Measurements from ENCODE around the gene P2RX7.
"Not testable (repeated sequence)": the region's sequence is repeated elsewhere in the genome, so short reads cannot be mapped to it uniquely, and the experiment has no call there.

The P2RX7 gene

DNA sequence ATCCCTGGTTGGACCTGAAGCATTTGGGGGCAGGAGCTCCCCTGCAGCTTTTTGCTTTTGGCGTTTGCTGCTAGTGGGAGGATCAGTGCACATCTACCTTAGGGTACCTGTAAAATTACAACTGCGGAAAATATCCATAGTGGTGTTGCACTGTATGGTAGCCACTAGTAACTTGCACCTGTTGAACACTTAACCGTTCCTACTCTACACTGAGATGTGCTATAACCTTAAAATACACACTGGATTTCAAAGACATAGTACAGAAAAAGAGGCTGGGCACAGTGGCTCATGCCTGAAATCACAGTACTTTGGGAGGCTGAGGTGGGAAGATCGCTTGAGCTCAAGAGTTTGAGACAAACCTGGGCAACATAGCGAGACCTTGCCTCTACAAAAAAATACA, 80.2 kb downstream of the P2RX7 start:
- DNase-seq, result no peak

DNA sequence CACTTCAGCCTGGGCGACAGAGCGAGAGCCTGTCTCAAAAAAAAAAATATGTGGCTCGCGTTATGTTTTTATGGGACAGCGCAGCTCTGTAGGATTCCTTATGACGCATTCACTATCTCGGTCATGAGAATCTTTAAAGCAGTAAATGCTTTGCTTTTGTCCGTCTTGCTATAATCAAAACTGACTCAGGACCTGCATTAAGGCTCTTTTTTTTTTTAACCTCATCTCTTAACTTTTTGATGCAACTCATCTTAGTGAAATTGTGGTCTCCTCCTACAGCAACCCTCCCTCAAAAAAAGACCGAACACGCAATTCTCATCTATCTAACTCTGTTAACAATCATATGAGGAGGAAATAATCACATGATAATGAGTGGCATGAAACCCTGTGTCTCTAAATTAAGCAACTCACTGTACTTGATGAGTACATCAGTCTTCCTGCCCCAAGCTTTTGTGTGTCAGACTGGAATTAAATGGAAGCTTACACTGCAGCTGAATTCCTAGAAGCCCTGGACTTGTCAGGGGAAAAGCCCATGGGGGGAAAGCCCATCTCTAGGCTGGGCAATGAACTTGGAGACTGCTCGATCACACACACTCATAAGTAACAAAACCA, 81.6 kb downstream of the P2RX7 start:
- DNase-seq, result no peak

DNA sequence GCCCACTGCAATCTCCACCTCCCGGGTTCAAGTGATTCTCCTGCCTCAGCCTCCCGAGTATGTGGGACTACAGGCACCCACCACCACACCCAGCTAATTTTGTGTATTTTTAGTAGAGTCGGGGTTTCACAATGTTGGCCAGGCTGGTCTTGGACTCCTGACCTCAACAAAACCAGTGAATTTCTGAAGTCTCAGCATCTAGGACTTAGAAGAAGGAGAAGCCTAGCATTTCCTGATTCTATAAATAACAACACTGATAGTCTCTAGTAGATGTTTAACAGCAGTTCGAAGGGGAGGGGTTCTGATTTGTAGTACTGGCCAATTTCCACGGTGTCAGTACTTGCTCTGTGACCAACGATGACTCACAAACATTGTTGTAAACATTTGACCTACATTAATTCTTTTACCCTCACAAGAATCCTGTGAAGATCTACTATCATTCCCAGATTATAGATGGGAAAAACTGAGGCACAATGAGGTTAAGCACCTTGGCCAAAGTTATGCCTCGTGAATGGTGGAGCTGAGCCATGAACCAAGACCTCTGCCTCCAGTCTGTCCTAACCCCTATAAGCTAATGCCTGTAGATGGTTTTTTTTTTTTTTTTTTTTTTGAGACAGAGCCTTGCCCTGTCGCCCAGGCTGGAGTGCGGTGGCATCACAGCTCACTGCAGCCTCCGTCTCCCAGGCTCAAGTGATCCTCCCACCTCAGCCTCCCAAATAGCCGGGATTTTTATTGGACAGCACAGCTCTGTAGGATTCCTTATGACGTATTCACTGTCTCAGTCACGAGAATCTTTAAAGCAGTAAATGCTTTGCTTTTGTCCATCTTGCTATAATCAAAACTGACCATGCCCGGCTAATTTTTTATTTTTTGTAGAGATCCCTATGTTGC, 82.4 kb downstream of the P2RX7 start:
- DNase-seq, result no peak

DNA sequence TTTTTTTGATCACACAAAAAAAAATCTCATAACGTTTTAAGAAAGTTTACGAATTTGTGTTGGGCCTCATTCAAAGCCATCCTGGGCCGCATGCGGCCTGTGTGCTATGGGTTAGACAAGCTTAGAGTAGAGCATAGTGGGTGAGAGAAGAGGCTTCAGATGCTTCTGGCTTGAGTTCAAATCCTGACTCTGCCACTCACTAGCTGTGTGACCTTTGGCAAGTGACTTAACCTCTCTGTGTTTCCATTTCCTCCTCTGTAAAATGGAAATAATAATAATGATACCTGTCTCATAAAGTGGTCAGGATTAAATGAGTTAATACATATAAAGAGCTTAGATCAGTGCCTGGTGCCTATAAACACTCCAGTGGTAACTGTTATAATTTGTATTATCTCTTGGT, 83.4 kb downstream of the P2RX7 start:
- no peak for DNase-seq

DNA sequence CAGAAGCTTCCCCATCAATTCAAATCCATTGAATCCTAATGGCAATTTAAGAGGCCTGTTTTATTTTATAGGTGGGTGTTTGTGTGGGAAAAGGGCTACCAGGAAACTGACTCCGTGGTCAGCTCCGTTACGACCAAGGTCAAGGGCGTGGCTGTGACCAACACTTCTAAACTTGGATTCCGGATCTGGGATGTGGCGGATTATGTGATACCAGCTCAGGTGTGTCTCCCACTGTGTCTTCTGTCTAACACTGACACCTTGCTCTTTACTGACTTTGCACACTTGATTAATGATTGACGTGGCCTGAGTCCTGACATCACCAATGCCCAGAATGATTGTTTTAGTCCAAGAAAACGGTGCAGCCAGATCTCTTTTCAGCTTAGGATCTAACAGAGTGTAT, 84.4 kb downstream of the P2RX7 start:
- DNase-seq, result no peak

DNA sequence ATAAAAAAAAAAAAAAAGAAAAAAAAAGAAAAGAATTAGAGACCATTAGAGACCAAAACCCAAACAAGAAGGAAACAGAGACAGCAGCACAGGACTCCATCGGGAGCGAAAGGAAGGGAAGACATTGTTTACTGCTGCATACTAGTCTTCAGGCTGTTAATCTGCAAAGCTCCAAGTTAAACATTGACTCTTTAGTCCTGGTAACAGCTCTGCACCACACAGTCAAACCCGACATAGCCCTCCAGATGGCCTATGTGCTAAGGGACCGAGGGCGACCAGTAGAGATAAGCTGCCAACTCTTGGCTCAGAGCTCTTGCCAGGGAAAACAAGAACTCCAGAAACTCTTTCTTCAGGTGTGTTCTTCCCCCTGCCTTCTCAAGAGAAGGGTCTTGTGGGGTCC, 85.1 kb downstream of the P2RX7 start:
- DNase-seq, result no peak

DNA sequence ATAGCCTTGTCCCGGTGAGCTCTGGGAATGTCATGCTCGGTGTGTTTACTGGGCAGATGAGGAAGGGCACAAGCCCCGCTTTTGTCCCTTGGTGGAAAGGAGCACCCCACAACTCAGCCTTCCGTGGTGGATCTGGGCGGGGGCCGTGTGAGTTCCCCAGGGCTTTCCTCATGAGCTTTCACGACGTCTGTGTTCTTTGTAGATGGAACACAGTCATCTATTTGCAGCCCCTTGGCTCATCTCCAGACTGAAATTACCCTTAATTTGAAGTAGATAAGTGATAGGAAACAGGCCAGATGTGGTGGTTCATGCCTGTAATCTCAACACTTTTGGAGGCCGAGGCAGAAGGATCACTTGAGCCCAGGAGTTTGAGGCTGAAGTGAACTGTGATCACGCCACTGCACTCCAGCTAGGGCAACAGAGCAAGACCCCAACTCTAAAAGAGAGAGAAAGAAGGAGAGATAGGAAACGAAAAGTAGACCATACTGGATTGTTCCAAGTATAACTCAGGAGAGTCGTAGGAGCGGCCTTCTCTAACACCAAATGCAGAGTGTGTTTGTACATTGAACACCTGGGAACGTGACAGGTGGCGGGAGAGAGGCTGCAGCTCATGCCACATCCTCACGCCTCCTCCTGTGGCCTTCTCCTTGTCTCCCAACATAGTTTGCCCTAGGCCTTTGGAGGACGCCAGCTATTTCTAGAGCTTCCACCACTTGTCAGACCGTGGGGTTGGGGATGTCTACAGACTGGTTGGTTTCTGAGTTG, 86.1 kb downstream of the P2RX7 start:
- peak in 1 of 2 experiments; percentile 28 for DNase-seq

DNA sequence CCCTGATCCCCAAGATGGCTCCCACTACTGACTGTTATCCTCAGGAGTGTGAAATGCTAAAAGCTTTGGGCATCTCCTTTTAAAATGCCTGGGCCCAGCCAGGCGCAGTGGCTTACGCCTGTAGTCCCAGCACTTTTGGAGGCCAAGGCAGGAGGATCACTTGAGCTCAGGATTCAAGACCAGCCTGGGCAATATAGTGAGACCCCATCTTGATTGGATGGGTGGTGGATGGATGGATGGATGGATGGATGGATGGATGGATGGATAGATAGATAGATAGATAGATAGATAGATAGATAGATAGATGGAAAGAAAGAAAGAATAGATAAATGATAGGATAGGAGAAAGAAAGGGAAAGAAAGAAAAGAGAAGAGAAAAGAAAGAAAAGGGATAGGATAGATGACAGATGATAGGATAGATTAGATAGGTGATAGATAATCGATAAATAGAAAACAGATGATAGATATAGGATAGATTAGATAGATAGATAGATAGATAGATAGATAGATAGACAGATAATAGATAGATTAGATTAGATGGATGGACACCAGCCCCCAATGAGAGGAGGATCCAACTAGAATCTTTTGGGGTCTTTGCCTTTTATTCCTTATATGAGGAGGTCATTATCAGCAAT, 86.8 kb downstream of the P2RX7 start:
- DNase-seq, result no peak

DNA sequence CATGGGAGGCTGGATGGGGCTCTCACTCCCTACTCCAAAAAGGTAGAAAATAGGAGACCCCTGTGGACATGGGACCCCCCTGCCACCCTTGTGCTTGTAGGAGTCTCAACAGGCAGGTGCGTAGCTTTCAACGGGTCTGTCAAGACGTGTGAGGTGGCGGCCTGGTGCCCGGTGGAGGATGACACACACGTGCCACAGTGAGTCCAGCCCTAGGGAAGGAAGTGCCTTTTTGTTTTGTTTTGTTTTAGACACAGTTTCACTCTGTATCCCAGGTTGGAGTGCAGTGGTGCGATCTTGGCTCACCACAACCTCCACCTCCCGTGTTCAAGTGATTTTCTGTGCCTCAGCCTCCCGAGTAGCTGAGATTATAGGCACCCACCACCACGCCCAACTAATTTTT, 90.2 kb downstream of the P2RX7 start:
- no peak for DNase-seq

DNA sequence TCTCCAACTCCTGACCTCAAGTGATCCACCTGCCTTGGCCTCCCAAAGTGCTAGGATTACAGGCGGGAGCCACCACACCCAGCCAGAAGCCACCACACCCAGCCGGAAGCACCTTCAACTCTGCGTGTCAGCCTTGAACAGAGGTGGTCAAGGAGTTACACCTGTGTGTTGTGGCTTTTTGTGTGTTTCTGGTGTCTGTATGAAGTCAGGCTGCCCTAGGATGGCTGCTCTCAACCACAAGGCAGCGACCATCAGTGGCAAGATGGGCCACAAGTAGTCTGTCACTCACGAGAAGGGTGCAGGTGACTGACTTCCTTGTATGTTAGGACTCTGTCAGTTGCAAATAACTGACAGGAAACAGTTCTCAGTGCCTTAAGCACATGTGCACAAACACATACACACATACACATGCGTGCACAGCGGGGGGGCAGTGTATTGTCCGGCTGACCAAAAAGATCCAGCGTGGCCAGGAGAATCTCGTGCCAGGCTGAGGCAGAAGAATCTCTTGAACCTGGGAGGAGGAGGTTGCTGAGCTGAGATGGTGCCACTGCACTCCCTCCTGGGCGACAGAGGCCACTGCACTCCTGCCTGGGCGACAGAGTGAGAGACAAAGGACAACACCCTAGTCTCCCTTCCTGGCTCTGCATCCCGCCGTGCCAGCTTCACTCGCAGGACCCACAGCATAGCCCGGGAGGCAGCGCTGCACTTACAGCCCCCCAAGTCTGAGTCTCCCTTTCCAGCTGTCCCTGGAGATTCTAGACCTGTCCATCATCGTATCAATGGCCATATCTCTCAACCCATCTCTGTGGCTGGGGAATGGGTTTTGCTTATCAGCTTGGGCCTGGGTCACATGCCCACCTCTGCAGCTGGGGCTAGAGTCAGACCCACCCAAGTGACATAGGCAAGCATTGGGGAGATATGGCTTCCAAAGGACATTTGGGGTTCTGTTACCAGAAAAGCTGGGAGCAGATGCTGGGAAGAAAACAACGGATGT, 90.9 kb downstream of the P2RX7 start:
- peak in 1 of 2 experiments; percentile 8 for DNase-seq

DNA sequence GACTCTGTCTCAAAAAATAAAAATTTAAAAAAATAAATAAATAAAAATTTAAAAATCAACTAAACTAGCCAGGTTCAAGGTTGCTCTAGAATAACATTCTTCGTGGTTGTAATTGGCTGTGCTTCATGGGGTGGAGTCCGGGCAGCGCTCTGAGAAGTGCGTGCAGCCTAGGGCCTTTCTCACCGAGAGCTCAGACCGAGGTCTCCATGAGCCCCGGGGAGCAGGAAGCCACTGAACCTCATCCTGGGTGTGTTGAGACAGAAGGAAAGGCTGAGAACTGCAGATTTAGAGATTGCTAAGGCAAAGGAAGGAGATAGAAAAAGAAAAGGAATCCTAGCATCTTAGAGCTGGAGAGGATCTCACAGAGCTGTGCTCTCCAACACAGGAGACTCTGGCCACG, 91.9 kb downstream of the P2RX7 start:
- no peak for DNase-seq

DNA sequence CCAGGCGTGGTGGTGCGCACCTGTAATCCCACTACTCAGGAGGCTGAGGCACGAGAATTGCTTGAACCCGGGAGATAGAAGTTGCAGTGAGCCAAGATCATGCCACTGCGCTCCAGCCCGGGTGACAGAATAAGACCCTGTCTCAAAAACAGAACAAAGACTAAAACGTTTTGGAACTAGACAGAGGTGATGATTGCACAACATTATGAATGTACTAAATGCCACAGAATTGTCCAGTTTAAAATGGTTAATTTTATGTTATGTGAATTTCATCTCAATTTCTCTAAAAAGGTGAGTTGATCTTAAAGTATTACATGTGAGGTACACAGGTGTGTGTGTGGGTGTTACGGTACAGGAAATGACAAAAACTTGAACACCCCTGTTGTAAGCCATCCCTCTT, 93.7 kb downstream of the P2RX7 start:
- DNase-seq, result no peak

DNA sequence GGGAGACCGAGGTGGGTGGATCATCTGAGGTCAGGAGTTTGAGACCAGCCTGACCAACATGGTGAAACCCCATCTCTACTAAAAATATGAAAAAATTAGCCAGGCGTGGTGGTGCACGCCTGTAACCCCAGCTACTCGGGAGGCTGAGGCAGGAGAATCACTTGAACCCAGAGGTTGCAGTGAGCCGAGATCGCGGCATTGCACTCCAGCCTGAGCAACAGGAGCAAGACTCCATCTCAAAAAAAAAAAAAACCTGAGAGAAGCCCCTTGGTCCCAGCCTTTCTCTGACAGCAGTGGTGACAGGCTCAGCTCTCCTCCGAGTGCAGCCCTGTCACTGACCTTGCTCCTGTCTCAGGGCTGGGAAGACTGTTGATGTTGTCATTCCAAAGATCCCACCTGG, 94.2 kb downstream of the P2RX7 start:
- not testable (repeated sequence) for DNase-seq

DNA sequence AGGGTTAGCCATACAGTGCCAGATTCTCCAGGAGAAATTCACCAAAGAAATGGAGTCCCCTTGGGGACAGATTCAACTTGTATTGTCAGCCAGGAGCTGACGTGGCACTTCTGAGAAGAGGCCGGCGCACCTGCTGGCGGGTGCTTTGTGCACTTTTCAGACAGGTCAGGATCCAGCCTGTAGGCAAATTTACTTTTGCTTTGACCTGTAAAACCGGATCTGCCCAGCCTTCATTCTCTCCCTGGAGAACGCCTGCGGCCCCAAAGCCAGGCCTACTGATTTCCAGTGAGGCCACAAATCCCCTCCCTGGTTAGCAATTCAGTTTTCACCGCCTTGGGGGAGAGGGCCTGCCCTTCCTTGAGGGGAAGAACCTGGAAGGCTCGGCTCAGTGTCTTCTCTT, 94.6 kb downstream of the P2RX7 start:
- DNase-seq, result no peak

DNA sequence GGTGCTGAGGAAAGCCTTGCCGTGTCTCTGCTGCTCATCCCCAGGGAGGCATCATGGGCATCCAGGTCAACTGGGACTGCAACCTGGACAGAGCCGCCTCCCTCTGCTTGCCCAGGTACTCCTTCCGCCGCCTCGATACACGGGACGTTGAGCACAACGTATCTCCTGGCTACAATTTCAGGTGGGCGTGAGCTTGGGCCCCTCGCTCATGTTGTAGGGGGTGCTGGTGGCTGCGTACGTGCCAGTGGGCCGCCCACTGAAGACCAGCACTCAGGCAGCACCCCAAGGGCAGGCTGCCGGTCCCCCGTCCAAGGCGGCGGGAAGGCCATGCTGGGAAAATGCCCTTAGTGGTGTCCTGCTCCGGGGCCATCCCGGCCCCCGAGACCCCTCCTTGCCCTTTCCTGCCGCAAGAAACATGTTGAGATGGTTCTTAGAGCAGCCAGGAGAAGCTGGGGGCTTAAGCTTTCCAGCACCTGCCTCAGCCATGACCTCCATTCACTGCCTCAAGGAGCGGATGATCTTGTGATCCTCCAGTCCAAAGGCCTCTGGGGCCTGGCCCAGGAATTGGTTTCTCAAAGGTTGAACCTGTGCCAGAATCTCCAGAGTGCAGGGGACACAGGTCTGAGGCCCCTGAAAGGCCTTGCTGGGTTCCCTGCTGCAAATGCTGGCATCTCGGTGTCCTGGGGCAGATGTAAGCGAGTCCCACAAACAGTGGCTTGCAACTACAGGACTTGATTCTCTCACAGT, 96.4 kb downstream of the P2RX7 start:
- DNase-seq, result no peak

DNA sequence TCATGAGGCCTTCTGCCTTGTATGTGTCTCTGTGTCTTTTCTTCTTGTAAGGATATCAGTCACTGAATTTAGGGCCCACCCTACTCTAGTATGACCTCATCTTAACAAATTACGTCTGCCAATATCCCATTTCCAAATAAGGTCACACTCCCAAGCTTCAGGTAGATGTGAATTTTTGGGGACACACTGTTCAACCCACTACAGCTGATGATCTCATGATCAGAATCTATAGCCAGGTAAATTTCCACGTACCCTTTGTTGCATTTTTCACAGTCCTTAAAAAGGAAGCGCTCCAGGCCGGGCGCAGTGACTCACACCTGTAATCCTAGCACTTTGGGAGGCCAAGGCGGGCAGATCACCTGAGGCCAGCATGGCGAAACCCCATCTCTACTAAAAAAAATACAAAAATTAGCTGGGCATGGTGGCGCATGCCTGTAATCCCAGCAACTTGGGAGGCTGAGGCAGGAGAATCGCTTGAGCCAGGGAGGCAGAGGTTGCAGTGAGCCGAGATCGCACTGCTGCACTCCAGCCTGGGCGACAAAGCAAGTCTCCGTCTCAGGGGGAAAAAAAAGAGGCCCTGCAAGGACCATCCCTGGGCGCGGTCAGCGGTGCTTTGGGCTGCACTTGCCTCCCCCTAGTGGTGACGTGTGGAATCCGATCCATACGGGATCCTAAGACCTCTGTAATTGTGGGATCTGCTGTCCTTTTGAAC, 97.3 kb downstream of the P2RX7 start:
- peak; percentile 34 to 37 for DNase-seq

DNA sequence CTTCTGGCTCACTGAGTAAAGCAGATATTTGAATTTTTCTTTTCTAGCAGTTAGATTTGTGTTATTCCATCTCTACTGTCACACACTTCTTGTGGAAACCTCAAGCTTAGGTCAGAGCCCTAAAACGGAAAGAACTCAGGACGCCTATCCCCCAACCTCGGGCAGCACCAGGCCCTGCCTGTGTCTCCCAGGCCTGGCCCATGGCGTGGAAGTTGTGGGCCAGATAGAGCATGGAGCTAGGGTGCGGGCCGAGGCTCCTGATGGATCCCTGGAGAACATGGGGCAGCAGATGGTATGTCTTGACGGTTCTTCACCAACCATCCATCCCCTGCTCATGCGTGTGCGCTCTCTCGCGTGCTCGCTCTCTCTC, 97.8 kb downstream of the P2RX7 start:
- DNase-seq, result no peak

DNA sequence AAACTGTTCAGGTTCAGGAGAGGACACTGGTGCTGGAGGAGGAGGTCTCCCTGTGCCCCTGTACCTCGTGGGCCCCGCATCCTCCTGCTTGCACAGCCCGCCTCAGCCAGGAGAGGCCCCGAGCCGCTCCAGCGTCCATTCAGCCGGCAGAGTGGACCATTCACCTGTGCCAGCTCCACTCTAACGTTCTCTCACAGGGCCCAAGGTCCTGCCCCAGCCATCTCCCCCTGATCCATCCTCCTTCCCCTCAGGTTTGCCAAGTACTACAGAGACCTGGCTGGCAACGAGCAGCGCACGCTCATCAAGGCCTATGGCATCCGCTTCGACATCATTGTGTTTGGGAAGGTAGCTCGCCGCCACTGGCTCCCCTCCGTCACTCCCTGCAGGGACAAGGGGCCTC, 99.5 kb downstream of the P2RX7 start:
- no peak for DNase-seq

DNA sequence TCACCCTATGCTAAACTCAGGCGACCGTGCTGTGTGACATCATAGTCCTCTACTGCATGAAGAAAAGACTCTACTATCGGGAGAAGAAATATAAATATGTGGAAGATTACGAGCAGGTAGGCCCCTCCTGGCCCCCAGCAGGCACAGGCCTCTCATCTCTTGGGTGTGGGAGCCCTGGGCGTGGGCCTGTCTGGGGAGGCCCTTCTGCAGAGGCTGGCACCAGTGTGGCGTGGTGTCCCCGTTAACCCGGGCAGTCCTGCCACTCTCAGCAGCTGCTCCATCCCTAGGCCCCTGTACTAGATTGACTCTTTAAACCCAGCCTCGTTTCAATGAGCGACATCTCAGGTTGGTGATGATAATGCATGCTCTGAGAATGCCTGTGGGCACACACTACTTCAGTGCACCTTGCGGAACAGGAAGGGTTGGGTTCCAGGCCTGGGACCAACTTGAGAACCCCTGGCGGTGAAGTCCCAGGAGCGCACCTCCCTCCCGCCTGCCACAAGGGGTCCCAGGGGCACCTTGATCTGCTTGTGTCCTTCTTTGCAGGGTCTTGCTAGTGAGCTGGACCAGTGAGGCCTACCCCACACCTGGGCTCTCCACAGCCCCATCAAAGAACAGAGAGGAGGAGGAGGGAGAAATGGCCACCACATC, 100.4 kb downstream of the P2RX7 start:
- DNase-seq, result no peak

DNA sequence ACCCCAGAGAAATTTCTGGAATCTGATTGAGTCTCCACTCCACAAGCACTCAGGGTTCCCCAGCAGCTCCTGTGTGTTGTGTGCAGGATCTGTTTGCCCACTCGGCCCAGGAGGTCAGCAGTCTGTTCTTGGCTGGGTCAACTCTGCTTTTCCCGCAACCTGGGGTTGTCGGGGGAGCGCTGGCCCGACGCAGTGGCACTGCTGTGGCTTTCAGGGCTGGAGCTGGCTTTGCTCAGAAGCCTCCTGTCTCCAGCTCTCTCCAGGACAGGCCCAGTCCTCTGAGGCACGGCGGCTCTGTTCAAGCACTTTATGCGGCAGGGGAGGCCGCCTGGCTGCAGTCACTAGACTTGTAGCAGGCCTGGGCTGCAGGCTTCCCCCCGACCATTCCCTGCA, 100.9 kb downstream of the P2RX7 start:
- DNase-seq, result no peak

All from NCI-H2081 (cell line).